GM12892 (cell line): ENCODE measurements around the gene PHAF1.

Source experiments
- POLR2A ChIP-seq: IDR thresholded peaks from 2 replicates; pipeline ENCODE4 v1.6.1; 2011; ENCODE audit warnings: low read depth, low read length, control low read depth
- TAF1 ChIP-seq: IDR thresholded peaks from 2 replicates; pipeline ENCODE4 v1.6.1; 2011; ENCODE audit warnings: low read depth, mild to moderate bottlenecking, control low read depth, low read length, borderline replicate concordance

DNA sequence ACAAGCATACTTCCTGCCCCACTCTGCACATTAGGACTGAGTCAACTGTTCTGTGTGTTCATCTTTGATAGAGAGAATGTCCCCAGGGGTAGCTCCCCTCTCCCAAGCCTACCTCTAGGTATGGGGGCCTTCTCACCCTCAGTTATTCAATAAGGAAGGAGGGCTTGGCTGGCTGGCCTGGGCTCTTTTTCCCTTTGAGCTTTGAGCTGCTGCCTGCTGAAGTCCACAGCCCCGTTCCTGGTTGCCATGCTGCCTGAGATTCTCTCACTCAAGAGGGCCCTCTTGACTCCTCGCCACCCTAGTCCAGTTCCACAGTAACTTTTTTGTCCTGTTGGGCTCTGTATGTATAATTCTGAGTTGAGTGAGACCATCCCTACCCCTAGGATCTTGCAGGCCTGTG is 36.0 kb downstream of the PHAF1 start:
- TF ChIP-seq TAF1 (no peak), POLR2A (no peak)
